ENCODE data around the gene RASGRF2.

GRCh38 chr5:80990971-80991370 lies 30.8 kb downstream of the RASGRF2 start:
- TF ChIP-seq CTCF (IDR thresholded peaks at IDR 0.05) (no peak), POLR2A (IDR thresholded peaks at IDR 0.05) (no peak)
